Measurements from ENCODE around the gene IFNA16.
"Not testable (repeated sequence)": the region's sequence is repeated elsewhere in the genome, so short reads cannot be mapped to it uniquely, and the experiment has no call there.

Gene IFNA16
- total RNA-seq = 0 reads per million in 2 donors

DNA sequence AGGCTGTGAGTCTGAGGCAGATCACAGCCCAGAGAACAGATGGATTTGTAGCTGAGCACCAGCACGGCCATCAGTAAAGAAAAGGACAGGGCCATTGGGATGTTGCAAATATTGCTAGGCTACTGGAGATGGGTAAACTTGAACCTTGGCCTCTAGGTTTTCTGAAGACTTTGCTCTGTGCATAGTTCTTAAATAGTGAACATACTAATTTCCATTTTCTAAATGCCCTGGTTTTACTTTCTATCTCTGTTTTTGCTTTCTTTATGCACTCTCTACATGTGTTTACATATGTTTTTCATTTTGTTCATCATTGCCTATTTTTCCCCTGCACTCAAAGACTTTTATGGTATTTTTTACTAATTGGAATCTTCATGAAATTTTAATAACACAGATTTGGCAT lies at the start of gene IFNA16:
IFNA16 (minus strand) TSS at position 101 of the 400 bp plus-strand sequence; CDS start at position 95, 6 bp downstream.
- DNase-seq = not testable (repeated sequence)

DNA sequence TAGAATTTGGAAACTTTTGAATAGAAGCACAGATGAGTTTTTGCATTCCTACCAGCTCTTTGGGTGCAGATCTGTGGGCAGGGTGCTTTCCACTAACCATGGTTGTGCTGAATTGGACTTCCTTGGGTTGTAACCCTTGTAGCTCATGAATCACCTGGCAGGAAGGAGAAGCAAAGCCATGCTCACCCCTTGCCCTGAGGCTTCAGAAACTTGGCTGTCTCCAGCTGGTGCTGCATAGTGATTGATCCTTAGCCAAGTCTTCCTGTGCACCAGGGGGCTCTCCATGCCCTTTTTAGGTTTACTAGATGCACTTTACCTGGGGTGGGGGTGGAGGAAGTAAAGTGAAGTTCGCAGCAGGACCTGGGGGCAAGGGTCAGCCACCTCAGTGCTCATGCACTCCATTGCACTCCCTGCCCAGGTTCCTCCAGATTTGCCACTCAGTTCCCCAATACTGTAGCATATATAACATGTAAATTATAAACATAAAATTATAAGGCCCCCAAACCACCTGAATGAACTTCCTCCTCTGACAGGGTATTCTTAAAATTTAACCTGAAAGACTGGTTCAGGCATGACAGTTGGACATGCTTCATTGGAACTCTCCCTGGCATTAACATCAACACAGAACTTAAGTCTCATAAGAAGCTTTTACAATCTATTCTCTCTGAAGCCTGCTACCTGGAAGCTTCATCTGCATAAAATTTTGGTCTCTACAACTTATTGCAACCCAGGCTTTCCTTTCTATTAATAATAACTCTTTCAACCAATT lies 48.5 kb upstream of the IFNA16 start:
- no peak for DNase-seq

DNA sequence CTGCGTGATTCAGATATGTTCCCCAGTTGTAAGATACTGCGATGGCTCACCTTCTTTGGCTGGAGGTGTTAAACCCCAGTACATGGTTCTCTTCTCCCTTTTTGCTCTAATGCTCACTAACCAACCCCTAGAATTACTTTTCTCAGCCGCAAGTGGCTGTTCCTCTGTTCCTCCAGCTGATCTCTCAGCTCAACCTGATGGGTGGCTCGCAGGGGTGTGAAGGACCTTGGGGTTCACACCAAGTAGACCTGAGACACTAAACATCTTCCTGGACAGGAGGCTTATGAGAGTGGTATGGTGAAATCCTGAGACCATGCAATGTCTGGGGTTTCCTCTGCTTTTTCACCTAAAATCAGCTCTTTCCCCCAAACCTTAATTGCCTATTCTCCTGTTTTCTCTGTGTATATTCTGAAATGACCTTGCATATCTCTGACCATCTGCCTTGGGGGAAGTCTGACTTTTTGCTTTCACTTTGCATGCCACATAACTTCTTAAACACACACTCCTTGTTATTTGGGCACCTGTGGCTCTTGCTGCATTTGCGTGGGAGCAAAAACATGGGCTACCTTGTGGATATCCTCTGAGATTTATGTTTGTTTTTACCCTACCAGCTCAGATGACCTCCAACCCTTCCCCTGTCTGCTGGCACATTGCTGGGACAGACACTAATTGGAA lies 38.6 kb upstream of the IFNA16 start:
- no peak for DNase-seq

DNA sequence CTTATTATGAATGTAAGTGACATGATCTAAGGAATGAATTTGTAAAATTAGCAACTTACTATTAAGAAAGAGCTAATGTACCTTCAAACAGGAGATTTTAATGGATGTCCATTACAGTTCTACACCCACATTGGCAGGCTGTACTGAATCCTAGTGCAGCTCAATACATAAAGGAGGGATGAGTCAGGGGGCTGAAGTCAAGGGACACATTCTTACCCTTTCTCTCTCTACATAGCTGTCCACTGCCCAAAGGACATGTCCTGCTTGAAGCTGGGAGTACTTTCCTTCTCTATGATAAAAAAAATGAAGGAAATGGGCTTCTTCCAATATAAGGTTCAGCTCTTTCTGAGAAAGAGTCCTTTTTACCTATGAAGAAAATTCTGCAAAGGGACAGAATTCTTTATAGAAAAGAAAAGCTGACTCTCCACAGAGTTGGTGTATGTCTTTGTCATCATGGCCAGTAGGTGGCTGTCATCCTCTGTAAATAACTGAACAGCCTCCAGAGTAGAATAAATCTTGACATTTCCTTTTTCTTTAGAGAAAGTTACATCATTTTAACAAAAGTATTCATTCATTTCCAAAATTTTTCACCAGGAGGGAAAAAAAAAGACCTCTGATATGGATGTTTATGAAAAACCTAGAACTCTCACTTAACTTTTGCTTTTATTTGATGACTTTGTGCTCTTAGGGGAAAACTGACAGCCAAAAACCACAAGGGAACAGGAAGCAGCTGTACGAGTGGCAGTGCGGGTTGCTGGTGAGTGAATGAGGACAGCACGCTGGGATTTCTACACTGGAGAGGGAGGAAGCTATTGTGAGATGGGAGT lies 35.8 kb upstream of the IFNA16 start:
- no peak for DNase-seq

DNA sequence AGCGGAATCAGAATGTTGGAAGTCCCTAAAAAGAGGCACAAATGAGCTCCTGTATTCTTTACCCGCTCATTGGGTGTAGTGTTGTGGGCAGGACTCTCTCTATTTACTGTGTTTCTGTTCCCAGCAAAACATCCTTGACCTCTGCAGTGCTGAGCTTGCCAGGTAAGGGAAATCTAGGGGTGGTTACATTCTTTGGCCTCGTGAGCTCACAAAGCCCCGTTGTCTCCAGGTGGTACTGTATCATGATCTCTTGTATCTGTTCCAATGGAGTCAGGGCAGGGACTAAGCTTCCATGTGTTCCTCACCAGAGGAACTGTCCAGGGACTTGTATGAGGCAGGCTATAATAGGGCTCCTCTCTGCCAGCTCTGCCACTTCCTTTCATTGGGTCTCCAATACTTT lies 34.5 kb upstream of the IFNA16 start:
- DNase-seq = no peak

DNA sequence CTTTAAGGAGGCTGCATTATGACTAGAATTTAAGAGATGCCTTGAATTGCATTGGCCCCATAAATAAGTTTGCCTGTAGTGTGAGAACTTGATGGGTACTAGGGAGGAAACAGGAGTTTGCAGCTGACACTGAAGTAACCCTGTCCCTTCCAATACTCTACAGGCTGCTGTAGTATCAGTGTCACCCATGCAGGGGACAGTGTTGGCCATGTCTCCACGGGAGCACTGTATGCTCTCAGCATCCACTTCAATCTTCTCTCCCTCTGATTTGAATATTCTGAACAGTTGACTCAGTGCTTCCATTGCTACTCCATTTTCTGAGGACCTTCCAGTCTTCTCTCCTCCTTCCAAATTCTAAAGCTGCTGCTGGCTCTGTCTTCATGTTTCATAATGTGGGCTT lies 34.1 kb upstream of the IFNA16 start:
- no peak for DNase-seq

DNA sequence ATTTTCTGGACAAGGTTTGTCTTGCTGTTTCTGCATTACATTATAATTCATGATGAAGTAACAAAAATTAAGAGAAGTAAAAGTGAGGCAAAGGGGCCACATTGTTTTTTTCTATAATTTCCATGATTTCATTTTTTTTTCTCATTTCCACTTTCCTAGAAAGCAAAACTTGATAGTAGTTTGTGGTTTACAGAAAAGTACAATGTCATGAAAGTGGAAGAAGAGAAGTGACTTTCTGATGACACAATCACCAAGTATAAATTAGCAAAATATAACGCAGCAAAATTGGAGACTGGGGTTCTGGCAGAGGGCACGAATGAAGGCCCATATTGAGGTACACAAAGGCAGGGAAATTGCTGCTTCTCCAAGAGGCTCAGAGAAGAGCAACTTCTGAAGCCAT lies 27.7 kb upstream of the IFNA16 start:
- DNase-seq = no peak

DNA sequence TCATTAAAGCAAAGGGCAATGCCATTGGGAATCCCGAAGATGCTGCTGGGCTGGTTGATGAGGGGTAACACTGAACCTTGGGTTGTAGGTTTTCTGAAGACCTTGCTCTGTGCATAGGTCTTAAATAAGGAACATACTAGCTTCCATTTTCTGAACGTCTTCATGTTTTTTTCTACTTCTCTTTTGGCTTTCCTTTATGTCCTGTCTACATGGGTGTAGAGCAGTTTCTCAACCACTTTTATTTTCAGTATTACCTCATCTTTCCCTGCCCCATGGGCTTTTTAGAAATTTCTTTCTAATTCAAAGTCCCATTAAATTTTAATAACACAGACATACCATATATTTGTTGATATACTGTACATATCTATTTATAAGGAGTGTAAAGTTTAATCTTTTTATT lies 22.8 kb upstream of the IFNA16 start, which contains the start of gene IFNA14:
IFNA14 (minus strand) TSS at position 95 of the 400 bp plus-strand sequence; CDS start at position 25, 70 bp downstream.
- DNase-seq = no peak

DNA sequence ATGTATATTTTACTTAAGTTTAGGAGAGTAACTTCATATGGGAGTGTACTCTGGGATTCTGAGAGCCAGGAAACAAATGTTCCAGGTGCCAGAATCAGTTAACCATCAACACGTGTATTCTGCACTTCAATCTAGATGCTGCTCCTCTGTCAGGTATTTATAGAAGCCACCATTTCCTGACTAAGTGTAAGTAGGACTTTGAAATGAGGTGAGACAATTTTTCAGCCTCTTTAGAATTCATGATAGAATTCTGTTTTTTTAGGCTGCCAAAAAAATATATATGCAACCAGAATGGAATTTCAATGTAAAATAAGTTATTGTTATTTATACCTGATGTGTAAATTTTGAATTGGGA lies 19.2 kb upstream of the IFNA16 start:
- DNase-seq = not testable (repeated sequence)

DNA sequence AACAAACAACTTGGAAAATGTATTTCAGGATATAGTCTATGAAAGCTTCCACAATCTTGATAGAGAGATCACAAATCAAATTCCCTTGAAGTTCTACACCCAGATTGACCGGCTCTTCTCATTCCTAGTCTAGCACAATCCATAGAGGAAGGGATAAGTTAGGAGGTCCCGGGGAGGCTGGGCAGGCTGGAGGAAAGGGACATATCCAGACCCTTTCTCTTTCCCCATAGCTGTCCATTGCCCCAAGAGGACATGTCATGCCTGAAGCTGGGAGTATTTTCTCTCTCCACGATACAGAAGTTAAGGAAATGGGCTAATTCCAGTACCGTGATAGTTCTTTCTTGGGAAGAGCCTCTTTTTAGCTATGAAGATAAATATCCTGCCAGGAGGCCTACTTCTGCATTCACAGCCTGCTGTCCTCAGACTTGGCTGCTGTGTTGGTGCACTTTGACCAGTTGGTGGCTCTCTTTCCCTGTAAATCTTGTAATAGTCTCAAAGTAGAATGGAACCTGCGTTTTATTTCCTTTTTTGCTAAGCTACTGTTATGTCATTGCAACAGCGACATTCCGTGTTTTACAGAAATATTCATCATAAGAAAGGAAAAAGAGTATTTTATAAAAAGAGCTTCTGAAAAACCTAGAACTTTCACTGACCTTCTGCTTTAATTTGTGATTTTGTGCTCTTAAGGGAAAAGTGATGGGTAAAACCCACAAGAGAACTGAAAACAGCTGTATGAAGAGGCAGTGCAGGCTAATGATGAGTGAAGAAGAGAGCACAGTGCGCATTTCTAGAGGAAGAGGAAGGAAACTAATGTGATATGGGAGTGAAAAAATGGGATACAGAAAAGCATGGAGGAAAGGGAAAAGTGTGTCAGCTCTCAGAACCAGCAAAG lies 18.6 kb upstream of the IFNA16 start:
- DNase-seq = not testable (repeated sequence)

DNA sequence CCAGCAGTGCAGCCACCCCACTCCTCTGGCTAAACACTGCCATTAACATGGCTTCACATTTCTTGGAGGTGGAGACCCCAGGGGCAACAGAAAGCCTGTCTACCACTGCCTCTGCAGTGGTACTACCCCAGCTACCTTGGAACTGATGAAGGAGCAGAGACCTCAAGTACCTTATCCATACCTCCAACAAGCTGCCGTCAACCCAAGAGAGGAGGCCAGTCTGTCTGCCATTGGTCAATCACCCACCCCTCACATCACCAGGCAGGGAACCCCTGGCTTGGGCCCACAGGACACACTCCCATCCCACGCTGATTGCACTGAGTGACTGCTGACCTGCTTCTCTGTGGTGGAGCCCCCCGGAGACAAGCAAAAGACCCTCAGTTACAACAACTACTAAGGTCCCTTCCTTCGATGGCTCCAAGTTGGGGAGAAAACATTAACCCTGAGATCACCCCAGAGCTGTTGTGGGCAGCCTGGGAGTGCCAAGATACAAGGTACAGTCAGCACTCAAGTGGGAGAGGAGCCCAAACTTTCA lies 17.1 kb upstream of the IFNA16 start:
- no peak for DNase-seq

DNA sequence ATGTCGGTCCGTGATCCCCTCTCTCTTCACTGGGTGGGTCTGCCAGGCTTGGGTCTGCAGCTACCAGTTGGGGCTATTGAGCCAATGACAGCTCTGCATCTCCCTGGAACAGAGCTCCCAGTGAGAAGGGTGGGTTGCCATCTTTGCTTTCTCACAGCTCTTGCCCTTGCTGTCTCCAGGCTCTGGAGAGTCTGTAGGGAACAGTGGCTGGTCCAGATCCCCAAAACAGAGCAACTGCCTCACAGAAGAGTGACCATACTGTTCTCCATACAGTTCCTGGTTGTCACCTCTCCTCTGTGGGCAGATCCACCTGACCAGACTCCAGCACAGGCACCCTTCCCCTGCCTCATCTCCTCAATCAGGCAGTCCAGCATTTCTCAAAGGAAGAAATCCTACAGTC lies 16.1 kb upstream of the IFNA16 start:
- no peak for DNase-seq

DNA sequence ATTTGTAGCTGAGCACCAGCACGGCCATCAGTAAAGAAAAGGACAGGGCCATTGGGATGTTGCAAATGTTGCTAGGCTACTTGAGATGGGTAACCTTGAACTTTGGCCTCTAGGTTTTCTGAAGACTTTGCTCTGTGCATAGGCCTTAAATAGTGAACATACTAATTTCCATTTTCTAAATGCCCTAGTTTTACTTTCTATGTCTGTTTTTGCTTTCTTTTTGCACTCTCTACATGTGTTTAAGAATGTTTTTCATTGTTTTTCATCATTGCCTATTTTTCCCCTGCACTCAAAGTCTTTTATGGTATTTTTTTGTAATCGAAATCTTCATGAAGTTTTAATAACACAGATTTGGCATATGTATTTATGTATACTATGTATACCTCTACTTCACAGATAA lies 11.0 kb upstream of the IFNA16 start, which contains the start of gene IFNA17:
IFNA17 (minus strand) TSS at position 101 of the 400 bp plus-strand sequence; CDS start at position 52, 49 bp downstream.
- no peak for DNase-seq

DNA sequence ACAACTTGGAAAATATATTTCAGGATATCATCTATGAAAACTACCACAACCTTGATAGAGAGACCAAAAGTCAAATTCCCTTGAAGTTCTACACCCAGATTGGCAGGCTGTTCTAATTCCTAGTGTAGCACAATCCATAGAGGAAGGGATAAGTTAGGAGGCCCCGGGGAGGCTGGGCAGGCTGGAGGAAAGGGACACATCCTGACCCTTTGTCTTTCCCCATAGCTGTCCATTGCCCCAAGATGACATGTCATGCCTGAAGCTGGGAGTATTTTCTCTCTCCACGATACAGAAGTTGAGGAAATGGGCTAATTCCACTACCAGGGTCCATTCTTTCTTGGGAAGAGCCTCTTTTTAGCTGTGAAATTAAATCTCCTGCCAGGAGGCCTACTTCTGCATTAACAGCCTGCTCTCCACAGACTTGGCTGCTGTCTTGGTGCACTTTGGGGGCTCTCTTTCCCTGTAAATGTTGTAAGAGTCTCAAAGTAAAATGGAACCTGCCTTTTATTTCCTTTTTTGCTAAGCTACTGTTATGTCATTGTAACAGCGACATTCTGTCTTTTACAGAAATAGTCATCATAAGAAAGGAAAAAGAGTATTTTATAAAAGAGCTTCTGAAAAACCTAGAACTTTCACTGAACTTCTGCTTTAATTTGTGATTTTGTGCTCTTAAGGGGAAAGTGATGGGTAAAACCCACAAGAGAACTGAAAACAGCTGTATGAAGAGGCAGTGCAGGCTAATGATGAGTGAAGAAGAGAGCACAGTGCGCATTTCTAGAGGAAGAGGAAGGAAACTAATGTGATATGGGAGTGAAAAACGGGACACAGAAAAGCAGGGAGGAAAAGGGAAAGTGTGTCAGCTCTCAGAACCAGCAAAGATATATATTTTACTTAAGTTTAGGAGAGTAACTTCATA lies 3.4 kb downstream of the IFNA16 start:
- not testable (repeated sequence) for DNase-seq

DNA sequence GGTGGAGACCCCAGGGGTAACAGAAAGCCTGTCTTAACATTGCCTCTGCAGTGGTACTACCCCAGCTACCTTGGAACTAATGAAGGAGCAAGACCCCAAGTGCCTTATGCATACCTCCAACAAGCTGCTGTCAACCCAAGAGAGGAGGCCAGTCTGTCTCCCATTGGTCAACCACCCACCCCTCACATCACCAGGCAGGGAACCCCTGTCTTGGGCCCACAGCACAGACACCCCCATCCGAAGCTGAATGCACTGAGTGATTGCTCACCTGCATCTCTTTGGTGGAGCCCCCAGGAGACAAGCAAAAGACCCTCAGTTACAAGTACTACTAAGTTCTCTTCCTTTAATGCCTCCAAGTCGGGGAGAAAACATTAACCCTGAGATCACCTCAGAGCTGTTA lies 5.0 kb downstream of the IFNA16 start:
- DNase-seq = not testable (repeated sequence)

DNA sequence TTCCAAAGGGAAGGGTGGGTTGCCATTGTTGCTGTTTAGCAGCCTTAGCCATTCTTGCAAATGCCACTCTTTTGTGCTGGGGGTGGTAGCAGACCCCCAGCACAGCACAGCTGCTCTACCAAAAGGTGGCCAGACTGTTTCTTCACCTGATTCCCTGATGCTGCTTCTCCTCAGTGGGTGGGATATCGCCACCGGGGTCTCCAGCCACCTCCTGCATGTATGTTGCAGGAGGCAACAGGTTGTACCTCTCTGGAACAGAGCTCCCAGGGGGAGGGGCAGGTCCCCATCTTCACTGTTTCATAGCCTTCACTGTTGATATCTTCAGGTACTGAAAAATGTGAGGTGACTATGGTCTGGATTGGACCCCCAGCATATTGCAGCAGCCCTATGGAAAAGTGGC lies 6.3 kb downstream of the IFNA16 start:
- DNase-seq = not testable (repeated sequence)

DNA sequence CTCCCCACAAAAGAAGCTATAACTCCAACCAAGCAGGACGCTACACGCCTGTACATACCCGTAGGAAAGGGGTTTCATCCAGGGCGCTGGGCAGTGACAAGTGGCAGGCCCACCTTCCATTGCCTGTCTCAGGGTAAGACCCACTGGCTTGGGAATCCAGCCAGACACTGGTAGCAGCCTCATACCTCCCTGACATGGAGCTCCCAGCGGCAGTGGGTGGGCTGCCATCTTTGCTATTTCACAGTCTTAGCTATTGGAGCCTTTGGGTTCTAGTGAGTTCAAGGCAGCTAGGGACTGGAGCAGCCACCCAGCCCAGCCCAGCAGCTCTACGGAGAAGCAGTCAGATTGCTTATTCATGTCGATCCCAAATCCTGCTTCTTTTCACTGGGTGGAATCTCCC lies 6.8 kb downstream of the IFNA16 start:
- DNase-seq = no peak

DNA sequence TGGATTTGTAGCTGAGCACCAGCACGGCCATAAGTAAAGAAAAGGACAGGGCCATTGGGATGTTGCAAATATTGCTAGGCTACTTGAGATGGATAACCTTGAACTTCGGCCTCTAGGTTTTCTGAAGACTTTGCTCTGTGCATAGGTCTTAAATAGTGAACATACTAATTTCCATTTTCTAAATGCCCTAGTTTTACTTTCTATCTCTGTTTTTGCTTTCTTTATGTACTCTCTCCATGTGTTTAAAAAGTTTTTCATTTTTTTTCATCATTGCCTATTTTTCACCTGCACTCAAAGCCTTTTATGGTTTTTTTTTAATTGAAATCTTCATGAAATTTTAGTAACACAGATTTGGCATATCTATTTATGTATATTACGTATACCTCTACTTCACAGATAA lies 10.1 kb downstream of the IFNA16 start, which contains the start of gene IFNA10:
IFNA10 (minus strand) TSS at position 101 of the 400 bp plus-strand sequence; CDS start at position 55, 46 bp downstream.
- not testable (repeated sequence) for DNase-seq

DNA sequence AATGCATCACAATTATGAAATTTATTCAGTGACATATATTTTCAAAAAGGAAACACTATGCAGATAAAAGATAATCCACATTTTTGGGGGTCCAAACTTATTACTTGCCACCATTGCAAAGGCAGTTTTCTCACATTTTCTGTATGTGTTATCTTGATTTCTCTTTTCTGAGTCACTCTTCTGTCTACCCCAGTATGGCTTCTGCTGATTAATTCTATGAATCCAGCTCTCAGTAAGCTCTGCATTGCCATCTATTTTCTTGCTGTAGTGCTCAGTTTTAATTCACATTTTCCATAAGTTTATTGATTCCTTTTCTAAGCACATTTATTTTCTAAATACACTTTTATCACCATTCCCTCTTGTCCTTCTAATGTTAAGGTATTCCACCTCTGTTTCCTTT lies 11.9 kb downstream of the IFNA16 start:
- no peak for DNase-seq

DNA sequence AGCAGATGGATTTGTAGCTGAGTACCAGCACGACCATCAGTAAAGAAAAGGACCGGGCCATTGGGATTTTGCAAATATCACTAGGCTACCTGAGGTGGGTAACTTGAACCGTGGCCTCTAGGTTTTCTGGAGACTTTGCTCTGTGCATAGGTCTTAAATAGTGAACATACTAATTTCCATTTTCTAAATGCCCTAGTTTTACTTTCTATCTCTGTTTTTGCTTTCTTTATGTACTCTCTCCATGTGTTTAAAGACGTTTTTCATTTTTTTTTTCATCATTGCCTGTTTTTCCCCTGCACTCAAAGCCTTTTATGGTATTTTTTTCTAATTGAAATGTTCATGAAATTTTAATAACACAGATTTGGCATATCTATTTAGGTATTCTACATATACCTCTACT lies 15.0 kb downstream of the IFNA16 start, which contains the start of gene IFNA7:
IFNA7 (minus strand) TSS at position 101 of the 400 bp plus-strand sequence; CDS start at position 61, 40 bp downstream.
- DNase-seq = not testable (repeated sequence)

Data from activated gamma-delta T cell (primary cell).